Measurements from ENCODE around the gene PLS3. TPM values are rescaled to one million over a fixed set of nuclear protein-coding genes. Genes with fewer than 3 reads are reported as not detected.
"Not testable (repeated sequence)": the region's sequence is repeated elsewhere in the genome, so short reads cannot be mapped to it uniquely, and the experiment has no call there.

Gene PLS3
- total RNA-seq, 4 donors from 2014 or later: 11.0 to 23.1 (median 13.1) TPM

DNA sequence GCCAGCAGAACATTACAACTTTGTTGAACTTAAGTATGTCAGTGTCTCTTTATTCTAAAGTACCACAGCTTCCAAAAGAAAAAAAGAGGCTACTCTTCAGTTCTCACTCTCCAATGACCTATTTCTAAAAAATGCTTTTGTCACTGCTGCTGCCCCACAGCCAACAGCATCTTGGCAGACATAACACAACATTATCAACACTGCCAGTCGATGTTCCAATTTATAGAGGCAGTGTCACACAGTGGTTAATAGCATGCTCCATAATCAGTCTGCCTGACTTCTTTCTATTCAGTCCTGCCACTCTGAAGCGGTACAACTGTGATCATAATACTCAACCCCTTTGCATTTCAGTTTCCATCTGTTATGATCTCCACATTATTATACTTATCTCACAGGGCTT is 69.2 kb downstream of the PLS3 start:
- Histone ChIP-seq H3K27me3 (no peaks in the 10 kb centered on the region), H3K9me3 (no peaks in the 10 kb centered on the region), H3K4me3 (no peak overlapping the region), H3K36me3 (no peaks in the 10 kb centered on the region), H3K4me1 (no peaks in the 10 kb centered on the region), H3K27ac (no peak overlapping the region)
- TF ChIP-seq POLR2A (IDR thresholded peaks at IDR 0.05): no peak
- TF ChIP-seq, protein P1, sequence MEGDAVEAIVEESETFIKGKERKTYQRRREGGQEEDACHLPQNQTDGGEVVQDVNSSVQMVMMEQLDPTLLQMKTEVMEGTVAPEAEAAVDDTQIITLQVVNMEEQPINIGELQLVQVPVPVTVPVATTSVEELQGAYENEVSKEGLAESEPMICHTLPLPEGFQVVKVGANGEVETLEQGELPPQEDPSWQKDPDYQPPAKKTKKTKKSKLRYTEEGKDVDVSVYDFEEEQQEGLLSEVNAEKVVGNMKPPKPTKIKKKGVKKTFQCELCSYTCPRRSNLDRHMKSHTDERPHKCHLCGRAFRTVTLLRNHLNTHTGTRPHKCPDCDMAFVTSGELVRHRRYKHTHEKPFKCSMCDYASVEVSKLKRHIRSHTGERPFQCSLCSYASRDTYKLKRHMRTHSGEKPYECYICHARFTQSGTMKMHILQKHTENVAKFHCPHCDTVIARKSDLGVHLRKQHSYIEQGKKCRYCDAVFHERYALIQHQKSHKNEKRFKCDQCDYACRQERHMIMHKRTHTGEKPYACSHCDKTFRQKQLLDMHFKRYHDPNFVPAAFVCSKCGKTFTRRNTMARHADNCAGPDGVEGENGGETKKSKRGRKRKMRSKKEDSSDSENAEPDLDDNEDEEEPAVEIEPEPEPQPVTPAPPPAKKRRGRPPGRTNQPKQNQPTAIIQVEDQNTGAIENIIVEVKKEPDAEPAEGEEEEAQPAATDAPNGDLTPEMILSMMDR (IDR thresholded peaks at IDR 0.05): no peak
- no peak for DNase-seq

DNA sequence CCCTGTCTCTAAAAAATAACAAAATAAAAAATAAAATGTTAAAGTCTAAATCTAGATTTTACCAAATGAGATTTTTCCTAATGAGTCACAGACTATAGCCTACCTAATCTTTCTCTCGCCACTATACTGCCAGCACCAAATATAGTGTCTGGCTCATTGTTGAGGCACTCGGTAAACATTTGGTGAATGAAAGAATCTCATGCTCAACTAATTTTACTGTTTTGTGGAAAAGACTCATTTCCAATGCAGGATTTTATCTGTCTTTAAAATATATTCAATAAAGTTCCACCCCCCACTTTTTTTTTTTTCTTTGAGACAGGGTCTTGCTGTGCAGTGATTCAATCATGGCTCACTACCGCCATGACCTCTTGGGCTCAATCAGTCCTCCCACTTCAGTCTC is 71.5 kb downstream of the PLS3 start:
- no peaks in the 10 kb centered on the region for H3K4me1 ChIP-seq
- no peak overlapping the region for H3K27ac ChIP-seq
- no peak overlapping the region for H3K4me3 ChIP-seq
- no peaks in the 10 kb centered on the region for H3K27me3 ChIP-seq
- DNase-seq: no peak
- H3K9me3 ChIP-seq: no peaks in the 10 kb centered on the region
- no peaks in the 10 kb centered on the region for H3K36me3 ChIP-seq
- TF ChIP-seq, protein P1 (IDR thresholded peaks at IDR 0.05): no peak
- TF ChIP-seq POLR2A (IDR thresholded peaks at IDR 0.05): no peak

DNA sequence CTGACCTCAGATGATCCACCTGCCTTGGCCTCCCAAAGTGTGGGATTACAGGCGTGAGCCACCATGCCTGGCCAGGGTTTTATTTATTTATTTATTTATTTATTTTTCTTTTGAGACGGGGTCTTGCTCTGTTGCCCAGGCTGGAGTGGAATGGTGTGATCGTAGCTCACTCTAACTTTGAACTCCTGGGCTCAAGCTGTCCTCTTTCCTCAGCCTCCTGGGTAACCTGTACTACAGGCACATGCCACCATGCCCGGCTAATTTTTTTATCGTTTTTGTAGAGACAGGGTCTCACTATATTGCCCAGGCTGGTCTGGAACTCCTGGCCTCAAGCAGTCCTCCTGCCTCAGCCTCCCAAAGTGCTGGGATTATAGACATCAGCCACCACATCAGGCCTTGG is 72.4 kb downstream of the PLS3 start:
- DNase-seq, H3K27me3 ChIP-seq, H3K36me3 ChIP-seq, H3K27ac ChIP-seq, H3K4me3 ChIP-seq, H3K9me3 ChIP-seq, H3K4me1 ChIP-seq: not testable (repeated sequence)

DNA sequence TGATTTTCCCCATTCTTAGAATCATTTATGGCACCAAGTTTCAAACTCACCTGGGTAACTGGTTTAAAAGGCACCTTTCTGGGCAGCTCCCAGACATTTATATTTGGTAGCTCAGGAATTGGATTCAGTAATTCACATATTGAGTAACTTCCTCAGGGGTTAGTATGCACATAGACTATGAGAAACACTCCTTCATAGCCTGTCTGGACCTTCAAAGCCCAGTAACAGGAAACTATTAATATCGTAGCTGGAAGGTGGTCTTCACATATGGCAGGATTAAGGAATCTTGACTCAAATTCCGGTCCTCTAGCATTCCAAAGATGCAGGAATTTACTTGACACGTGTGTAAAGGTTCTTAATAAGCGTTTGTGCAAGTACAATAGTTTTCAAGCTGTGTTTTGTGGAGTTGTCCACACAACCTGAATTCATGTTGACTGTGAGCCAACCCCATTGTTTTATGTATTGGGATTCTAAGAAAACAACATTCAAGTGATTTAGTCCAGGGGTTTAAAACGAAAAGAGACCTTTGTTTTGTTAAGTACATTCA is 78.4 kb downstream of the PLS3 start:
- Histone ChIP-seq H3K27me3 (no peaks in the 10 kb centered on the region), H3K9me3 (no peaks in the 10 kb centered on the region), H3K27ac (no peak overlapping the region), H3K4me1 (no peaks in the 10 kb centered on the region), H3K4me3 (no peak overlapping the region), H3K36me3 (no peaks in the 10 kb centered on the region)
- DNase-seq: no peak
- no peak for TF ChIP-seq POLR2A (IDR thresholded peaks at IDR 0.05)

DNA sequence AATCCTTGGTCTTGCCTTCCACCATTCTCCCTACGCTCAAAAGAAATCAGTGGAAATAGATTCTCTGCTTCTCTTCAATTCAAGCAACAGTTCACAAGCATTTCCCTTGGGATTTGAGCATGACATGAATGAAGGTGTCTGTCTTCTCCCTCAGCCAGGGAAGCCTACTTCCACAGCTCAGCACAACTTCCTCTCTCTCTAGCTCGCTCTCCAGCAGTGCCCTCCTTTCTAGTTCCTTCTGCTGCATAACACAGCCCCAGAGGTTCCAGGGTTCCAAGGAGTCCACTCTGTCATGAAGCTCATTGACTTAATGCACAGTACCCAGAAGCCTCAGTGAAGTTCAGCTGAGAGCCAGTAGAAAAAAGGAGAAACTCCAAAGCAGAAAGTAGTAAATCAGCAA is 81.3 kb downstream of the PLS3 start:
- Histone ChIP-seq H3K27ac (no peak overlapping the region), H3K27me3 (no peaks in the 10 kb centered on the region), H3K36me3 (no peaks in the 10 kb centered on the region), H3K9me3 (no peaks in the 10 kb centered on the region), H3K4me3 (no peak overlapping the region), H3K4me1 (no peaks in the 10 kb centered on the region)
- no peak for TF ChIP-seq POLR2A (IDR thresholded peaks at IDR 0.05)
- TF ChIP-seq, protein P1 (IDR thresholded peaks at IDR 0.05): no peak
- no peak for DNase-seq

DNA sequence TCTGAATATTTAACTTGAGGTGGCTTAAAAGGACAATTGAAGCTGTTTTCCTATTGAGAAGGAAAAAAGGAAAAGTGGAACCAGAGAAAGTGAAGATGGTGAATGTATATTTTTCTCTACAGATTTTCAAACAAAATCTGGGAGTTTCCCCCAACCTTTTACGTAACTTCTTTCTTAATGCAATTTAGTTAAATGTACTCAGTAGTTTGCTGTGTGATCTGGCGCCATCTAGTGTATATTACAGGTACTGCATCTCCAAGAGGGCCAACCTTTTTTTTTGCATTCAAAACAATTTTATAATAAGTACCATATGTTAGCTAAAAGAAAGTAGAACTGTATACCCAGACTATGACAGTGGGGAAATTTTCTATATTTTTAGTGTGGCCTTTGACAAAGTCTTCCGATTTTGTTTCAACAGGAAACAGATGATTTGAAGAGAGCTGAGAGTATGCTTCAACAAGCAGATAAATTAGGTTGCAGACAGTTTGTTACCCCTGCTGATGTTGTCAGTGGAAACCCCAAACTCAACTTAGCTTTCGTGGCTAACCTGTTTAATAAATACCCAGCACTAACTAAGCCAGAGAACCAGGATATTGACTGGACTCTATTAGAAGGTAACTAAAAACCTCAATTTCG is 82.0 kb downstream of the PLS3 start:
- DNase-seq: peak in 1 of 3 donors; percentile 74
- H3K4me3 ChIP-seq: no peak overlapping the region
- TF ChIP-seq POLR2A (IDR thresholded peaks at IDR 0.05): no peak
- TF ChIP-seq, protein P1 (IDR thresholded peaks at IDR 0.05): peak; percentile 75 to 93 (median 84)
- no peaks in the 10 kb centered on the region for H3K36me3 ChIP-seq
- H3K27me3 ChIP-seq: no peaks in the 10 kb centered on the region
- no peaks in the 10 kb centered on the region for H3K4me1 ChIP-seq
- no peaks in the 10 kb centered on the region for H3K9me3 ChIP-seq
- H3K27ac ChIP-seq: no peak overlapping the region

DNA sequence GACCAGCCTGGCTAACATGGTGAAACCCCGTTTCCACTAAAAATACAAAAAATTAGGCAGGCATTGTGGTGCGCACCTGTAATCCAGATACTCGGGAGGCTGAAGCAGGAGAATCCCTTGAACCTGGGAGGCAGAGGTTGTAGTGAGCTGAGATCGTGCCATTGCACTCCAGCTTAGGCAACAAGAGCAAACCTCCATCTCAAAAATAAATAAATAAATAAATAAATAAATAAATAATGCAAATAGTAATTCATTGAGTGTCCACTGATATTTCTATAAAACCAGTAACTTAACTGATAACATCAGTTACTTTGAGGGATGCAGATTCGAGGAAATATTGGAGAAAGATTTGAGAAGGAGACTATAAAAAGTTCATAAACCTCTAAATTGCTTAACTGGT is 83.4 kb downstream of the PLS3 start:
- H3K9me3 ChIP-seq, DNase-seq, H3K27me3 ChIP-seq, H3K27ac ChIP-seq, H3K4me3 ChIP-seq, H3K4me1 ChIP-seq, H3K36me3 ChIP-seq: not testable (repeated sequence)
